GM21528 (cell line): ENCODE results near the gene BCAP31.
"Not testable (repeated sequence)": the region's sequence is repeated elsewhere in the genome, so short reads cannot be mapped to it uniquely, and the experiment has no call there.

Experiments used
- ATAC-seq: cut with Tn5 transposase; IDR thresholded peaks from one replicate; pipeline ENCODE4 v1.9.1; 2021; ENCODE audit warnings: mild to moderate bottlenecking, moderate library complexity; ENCODE audit not compliant: unreplicated experiment, low FRiP score

Gene BCAP31

DNA sequence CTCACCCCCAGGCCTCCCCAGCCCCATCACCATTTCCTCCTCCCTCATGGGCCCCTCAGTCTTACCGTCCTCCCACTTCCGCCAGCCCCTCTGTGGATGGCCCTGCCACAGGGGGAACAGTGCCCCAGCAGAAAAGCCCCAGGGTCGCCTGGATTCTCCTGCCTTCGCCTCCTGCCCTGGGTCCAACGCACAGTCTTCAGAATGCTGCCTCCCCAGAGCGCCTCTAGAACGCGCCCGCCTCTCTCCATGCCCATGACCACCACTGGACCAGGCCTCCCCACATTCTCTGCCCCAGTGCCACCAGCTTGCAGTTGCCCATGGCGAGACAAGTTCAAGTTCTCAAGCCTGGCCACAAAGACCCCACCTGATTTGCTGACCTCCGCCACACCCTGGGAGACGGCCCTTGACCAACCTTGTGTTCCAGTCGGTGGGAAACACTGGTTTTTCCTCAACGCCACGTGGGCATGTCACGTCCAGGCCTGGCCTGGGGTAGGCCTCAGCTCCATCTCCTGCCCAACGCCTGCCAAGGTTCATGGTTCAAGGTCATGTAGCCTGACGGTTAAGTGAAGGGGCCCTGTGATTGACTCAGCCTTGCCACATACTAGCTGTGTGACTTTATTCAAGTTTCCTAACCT lies 39.2 kb upstream of the BCAP31 start:
- ATAC-seq, result no peak

DNA sequence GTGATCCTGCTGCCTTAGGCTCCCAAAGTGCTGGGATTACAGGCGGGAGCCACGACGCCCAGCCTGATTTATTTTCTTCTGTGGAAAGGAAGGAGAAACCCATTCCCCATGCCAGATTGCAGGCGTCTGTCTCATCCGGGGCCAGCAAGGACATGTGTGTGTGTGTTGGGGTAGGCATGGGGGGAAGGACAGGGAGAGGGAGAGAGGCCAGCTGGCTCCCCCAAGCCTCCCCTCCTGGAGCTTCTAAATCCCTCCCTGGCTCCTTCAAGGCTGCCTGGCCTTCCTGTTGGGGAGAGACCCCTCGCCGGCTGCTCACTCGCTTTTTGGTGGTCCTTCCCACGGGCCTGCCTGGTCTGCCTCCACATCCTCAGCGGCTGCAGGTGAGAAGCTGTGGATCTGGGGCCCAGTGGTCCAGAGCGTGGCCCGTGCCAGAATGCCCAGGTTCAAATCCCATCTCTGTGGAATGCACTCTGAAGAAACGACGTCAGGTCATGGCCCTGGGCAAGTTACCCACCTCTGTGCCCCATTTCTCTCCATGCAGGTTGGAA lies 38.5 kb upstream of the BCAP31 start:
- no peak for ATAC-seq

DNA sequence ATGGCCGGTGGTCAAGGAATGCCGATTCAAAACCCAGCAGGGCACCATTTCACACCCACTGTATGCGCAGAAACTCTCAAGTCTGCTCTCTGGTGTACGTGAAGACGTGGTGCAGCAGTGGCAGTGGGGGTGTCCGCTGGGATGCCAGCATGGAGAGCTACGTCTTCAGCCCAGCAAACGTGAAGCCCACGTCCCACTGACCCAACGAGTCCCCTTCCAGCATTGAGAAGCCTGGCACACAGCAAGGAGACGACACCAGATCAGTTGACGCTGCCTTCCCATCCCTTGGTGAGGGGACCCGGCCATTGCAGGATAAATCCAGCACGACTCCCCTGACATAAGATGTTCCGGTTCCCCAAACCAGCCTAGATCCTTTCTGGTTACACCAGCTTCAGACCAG lies 37.7 kb upstream of the BCAP31 start:
- no peak for ATAC-seq

DNA sequence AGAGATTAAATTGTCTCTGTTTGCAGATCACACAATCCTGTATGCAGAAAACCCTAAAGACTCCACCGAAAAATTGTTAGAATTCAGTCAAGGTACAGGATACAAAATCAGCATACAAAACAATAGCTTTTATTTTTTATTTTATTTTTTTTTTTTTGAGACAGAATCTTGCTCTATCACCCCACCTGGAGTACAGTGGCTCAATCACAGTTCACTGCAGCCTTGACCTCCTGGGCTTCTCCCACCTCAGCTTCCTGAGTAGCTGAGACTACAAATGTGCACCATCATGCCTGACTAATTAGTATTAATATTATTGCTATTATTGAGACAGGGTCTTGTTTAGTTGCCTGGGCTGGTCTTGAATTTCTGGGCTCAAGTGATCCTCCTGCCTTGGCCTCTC lies 30.9 kb upstream of the BCAP31 start:
- no peak for ATAC-seq

DNA sequence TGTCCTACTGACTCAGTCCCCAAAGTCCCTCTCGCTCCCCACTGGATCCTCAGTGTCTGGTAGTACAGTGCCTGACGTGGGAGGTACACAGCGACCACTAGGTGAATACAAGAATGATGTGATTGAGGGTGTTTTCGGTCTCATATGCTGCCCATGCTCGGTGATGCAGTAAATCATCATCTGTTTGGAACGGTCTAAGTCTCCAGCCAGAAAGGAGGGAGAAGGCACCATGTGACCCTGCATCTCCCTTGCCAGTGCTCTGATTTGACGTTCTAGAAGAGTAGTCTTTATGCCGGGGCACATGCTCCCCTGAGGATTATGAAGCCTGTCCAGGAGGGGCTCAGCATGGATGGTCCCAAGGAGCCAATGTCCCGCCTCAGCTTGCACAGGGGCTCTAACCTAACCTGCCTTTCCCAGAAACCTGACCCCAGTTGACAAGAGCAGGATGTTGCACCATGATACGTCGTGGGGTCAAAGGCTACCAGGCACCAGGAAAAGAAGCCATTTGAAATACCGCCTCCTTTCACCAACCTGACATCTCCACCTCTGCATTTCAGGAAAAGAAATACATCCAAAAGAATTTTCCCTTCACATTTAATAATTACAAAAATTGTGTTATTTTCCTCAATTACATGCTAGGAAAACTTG lies 26.1 kb upstream of the BCAP31 start:
- ATAC-seq, result no peak

DNA sequence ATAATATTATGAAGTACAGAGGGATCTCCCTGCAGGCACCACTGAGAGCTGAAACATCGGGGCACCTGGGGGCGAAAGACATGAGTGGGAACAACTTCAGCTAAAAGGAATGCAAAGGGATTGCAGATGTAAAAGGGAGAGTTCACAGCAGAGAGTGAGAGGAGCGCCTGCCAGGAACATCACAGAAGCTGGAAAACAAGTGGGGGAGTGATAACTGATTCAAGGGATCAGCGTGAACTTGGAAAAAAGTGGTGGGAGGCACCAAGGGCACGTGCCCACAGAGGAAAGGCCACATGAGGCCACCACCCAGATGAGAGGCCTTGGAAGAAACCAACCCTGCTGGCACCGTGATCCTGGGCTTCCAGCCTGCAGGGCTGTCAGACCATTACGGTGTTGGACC lies 24.8 kb upstream of the BCAP31 start:
- ATAC-seq, result not testable (repeated sequence)

DNA sequence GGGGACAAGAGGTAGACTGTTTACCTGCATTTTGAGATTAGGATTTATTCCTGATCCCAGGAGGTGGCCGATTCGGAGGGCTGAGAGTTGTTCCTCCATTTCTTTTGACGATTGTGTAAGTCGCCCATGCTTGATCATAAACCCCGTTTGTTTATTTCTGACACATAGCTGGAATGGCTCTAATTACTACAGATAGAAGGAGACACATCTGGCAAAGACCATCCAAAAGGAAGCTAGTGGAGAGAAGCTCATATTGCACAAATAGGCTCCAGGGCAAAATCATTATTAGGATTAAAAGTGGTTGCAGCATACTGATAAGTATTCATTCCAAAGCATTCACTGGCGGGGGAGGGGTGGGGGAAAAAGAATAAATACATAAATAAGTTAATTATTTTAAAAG lies 22.8 kb upstream of the BCAP31 start:
- not testable (repeated sequence) for ATAC-seq

DNA sequence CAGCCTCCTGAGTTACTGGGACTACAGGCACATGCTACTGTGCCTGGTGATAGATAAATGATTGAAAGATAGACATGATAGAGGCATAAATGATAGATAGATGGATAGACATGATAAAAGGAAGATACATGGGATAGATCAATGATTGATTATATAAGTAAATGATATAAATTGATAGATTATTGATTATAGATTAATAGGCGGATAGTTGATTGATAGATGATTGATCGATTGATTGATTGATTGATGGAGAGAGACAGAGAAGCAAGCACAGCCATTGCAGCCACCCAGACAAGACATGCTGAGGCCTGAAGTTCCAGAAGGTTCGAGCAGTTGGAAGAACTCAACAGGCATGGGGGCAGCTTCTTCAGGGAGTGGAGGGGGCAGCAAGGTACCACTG lies 22.2 kb upstream of the BCAP31 start:
- no peak for ATAC-seq

DNA sequence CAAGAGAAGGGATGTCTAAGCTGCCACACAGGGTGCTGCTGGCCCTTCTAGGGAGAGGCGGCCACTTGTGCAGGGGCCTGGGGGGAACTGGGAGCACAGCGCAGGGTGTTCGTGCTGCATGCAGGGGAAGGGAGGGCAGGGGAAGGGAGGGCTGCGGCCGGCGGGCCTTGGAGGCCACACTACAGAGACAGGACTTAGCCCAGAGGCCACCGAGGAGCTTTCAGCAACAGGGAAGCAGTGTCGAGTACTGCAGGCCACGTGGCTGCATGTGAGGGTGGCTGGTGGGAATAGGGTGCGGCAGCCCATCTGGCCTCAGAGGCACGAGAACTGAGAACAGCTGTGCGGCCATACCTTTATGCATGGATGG lies 20.9 kb upstream of the BCAP31 start:
- ATAC-seq, result not testable (repeated sequence)

DNA sequence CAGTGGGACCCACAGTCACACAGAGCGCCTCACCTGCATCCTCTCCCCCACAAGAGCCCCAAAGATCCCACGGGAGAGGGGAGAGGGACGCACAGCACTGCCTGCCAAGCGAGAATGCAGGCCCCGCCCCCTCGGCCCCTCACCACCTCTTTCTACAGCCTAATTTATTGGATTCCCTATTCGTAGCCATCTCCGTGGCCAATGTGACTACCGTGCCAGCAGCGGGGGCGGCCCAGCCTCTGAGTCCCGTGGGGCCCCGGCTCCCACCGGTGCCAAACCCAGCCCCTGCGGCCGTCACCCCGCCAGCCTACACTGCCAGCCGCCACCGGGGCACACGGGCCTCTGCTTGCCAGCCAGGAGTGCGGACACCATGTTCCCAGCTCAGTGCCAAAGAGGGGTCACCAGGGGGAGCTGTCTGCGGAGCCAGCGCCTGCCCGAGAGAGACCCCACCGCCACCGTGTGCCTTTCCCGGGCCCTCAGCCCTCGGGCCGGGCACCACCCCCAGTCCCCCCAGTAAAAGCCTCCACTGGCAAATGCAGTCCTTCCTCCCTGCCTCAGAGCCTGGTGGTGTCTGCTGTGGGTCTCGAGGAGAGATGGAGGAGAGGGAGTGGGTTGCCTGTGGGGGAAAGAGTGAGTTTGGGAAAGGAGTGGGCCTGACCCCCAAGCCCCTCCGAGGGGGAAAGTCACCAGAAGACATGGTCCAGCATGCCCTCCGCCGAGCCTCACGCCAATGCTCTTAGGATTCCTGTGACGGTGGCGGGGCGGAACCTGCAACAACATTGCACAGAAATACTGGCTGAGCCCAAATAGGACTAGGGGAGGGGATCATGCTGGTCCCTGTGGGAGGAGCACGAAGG lies 20.3 kb upstream of the BCAP31 start:
- ATAC-seq, result no peak

DNA sequence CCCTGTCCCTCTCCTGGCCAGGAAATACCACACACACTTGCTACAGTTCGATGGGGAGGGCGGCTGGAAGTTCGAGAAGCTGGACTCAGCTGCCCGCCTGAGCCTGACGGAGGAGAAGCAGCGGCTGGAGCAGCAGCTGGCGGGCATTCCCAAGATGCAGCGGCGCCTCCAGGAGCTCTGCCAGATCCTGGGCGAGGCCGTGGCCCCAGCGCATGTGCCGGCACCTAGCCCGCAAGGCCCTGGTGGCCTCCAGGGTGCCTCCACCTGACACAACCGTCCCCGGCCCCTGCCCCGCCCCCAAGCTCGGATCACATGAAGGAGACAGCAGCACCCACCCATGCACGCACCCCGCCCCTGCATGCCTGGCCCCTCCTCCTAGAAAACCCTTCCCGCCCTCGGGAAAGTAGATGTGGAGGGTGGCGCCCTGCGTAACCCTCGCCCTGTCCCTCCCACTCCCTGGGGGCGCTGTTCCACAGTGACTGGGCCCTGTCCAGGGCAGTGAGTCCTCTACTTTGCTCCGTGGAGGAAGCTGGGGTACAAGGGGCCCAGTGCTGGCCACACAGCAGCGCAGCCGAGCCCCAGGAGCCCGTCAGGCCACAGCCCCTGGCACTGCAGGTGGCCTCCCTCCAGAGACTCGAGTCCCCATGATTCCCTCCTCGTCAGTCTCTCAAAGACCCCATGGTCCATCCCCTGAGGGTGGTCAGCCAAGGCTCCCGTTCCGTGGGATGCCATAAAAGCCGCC lies 19.5 kb upstream of the BCAP31 start:
- not testable (repeated sequence) for ATAC-seq

DNA sequence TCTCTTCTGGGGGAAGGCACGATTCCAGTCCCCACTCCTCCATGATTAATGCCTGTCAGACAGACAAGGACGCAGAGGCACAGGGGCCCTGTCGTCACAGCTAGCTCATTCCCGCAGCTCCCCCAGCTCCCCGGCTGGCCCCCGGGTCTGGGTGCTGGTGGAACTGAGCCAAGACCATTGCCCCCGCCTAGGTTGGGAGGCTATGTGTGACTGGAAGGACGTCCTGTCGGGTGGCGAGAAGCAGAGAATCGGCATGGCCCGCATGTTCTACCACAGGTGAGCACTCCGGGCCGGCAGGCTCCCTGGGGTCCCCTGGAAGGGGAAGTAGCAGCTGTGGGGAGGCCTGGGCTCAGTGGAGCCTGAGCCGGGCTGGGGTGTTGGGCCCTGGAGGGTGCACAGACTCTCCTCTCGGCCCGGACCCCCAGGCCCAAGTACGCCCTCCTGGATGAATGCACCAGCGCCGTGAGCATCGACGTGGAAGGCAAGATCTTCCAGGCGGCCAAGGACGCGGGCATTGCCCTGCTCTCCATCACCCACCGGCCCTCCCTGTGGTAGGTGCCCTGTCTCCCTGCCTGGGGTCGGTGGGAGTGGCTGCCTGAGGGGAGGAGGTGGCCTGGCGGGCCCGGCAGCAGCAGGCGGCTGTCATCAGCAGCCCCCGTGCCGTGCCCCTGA lies 18.7 kb upstream of the BCAP31 start:
- ATAC-seq, result not testable (repeated sequence)

DNA sequence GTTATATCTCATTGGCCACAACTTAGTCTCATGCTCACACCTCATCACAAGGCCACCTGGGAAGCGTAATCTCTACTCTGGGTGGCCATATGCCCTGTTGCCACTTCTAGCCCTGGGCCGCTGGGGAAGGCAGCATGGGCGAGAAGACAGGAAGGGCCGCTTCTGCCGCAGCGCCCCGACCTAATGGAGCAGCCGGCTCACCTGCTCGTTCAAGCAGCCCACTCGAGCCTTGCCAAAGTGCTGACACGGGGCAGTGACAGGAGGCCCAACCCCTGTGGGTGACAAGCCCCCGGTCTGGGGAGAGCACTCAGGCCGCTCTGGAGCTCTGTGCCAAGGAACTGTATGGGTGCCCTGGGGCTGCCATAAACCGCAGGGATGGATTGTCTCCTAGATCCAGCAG lies 17.9 kb upstream of the BCAP31 start:
- not testable (repeated sequence) for ATAC-seq

DNA sequence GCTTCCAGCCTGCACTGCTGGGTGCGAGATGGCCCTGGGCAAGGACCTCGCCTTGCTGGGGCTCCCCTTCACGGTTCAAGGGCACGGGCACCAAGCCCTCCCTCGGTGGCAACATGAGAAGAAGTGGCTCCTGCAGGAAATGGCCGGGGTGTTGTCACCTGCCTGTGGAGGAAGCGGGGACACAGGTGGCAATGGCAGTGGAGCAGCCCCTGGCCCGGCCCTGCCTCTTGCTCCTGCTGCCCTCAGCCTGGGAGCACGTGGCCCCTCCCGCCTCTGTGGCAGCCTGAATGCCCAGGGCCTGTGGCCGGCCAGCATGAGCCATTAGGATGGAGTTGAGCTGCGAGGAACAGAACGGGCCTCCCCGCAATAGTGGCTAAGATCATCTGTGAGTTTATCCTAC lies 17.3 kb upstream of the BCAP31 start:
- no peak for ATAC-seq

DNA sequence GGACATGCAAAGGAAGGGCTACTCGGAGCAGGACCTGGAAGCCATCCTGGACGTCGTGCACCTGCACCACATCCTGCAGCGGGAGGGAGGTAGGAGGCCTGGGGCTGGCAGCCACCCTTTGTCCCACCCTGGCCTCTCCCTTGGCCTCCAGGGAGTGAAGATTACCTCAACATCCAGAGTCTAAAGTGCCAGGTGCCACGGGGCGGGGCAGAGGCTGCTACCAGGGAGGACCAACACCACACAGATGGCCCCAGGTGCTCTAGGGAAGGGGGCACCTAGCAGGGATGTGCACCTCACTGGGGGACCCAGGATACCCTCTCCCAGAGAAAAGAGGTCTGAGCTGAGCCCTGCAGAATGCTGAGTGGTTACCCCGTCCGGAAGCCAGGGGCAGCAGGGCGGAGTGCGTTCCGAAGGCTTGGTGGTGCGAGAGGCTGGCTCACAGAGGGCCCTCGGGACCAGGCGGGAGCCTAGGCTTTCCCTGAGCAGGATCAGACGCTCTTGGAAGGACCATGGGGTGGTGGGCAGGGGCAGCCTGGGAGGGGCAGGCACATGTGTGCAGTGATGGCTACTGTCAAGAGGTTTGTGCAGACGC lies 16.5 kb upstream of the BCAP31 start:
- no peak for ATAC-seq

DNA sequence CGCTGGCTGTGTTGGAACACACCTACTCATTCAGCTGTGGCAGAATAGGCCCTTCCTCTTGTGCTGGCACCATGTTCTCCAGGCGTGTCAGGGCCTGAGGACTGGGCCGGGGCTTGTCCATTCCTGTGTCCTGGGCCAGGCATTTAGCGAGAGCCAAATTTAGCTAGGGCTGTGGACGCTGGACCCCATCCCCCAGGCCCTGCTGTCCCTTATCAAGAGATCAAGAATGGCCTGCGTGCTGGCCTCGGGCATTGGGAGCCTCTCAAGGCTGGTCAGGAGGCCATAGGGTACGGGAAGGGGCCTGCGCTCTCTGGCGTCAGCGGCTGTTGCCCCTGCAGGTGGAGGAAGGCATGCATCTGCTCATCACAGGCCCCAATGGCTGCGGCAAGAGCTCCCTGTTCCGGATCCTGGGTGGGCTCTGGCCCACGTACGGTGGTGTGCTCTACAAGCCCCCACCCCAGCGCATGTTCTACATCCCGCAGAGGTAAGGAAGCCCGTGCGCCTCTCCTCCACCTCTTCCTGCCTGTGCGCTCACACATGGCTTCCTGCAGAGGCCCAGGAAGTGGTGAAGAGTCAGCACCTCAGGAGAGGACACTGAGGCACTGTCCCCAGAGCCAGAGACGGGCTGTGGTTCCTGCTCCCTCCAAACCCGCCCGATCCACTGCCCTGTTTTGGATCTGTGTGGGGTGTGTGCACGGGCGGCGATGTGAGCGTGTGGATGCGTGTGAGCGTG lies 15.7 kb upstream of the BCAP31 start:
- ATAC-seq, result no peak

DNA sequence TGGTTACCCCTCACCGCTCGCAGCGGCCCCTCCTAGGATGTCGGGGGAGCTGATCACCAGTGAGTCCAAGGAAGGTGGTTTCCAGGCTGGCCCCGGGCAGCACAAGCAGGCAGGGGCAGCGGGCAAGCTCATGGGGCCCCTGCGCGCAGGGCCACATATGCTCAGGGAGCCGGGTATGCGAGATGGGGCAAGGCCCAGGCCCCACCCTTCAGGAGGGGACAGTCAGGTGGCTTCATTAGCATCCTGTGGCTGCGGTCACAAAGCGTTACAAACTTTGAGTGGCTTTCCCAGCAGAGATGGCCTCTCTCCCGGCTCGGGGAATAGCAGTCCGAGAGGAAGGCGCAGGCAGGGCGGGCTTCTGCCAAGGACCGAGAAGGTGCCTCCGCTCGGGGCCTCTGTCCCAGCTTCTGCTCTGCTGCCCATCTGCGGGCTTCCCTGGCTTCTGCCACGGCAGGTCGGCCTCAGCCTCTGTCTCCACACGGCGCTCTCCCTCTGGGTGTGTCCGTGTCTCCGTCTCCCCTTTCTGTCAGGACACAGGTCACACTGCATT lies 13.9 kb upstream of the BCAP31 start:
- ATAC-seq, result no peak

DNA sequence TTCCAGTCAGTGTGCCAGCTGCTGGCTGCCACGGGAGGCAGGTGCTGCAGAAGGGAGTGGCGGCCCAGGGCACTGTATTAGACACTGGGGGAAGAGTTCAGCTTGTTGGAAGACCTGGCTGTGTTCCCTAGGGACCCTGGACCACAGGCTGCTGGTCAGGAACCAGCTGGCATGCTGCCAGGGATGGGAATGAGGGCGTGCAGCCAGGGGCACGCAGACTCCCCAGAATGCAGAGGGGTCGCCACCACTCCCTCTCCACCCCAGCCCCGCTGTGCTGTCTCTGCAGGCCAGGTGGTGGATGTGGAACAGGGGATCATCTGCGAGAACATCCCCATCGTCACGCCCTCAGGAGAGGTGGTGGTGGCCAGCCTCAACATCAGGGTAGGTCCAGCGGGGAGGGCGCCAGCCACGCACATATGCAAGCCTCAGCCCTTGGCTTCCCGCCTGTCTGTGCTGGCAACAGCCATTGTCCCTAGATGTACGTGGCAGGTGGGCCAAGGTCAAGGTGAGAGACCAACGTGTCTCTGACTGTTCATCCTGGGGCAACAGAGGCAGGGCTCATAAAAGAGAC lies 12.8 kb upstream of the BCAP31 start:
- ATAC-seq, result no peak
